HepG2 (cell line): ENCODE results near the gene CATSPER2.
"Not testable (repeated sequence)": the region's sequence is repeated elsewhere in the genome, so short reads cannot be mapped to it uniquely, and the experiment has no call there.

ENCODE experiments used
- CREM ChIP-seq, 2 experiments: sonication (generic) in 1 of 2; formaldehyde crosslinking in 1 of 2; IDR thresholded peaks; 2 replicates each; pipeline versions ENCODE4 v1.4.0 to v1.6.1; 2016 to 2020; ENCODE audit warnings: antibody characterized with exemption in 1 of 2, mild to moderate bottlenecking in 1 of 2, missing genetic modification reagents in 1 of 2
- EZH2 ChIP-seq: conservative IDR thresholded peaks from 2 replicates; pipeline ENCODE4 v1.6.1; 2012; ENCODE audit warnings: mild to moderate bottlenecking, low read depth, low read length, moderate library complexity
- FIP1L1 ChIP-seq: fragments of 200-400 bp; formaldehyde crosslinking; IDR thresholded peaks from 2 replicates; pipeline ENCODE4 v1.6.1; 2018; ENCODE audit warnings: low read depth, mild to moderate bottlenecking, low read length, moderate library complexity, borderline replicate concordance; ENCODE audit not compliant: insufficient read depth
- FOXM1 ChIP-seq: sonication (generic); formaldehyde crosslinking; IDR thresholded peaks from 2 replicates; pipeline ENCODE4 v1.5.0; 2020; ENCODE audit warnings: missing genetic modification reagents
- GTF2F1 ChIP-seq: fragments of 150-350 bp; IDR thresholded peaks from 2 replicates; pipeline ENCODE4 v1.6.1; 2014; ENCODE audit warnings: low read length
- MEIS2 ChIP-seq: sonication (generic); formaldehyde crosslinking; IDR thresholded peaks from 2 replicates; pipeline ENCODE4 v1.9.0; 2021; ENCODE audit warnings: mild to moderate bottlenecking, missing genetic modification reagents
- REL ChIP-seq: sonication (generic); formaldehyde crosslinking; conservative IDR thresholded peaks from 2 replicates; pipeline ENCODE4 v1.8.0; 2022; ENCODE audit warnings: mild to moderate bottlenecking, missing genetic modification reagents, moderate library complexity
- SMAD3 ChIP-seq: sonication (generic); formaldehyde crosslinking; IDR thresholded peaks from 2 replicates; pipeline ENCODE4 v1.4.0; 2020; ENCODE audit warnings: missing genetic modification reagents
- ZNF367 ChIP-seq: sonication (generic); formaldehyde crosslinking; IDR thresholded peaks from 2 replicates; pipeline ENCODE4 v1.4.0; 2020; ENCODE audit warnings: missing genetic modification reagents, borderline replicate concordance
- TF ChIP-seq, protein P1 (sequence below): sonication (generic); formaldehyde crosslinking; IDR thresholded peaks from 2 replicates; pipeline ENCODE4 v1.4.0; 2020; ENCODE audit warnings: missing genetic modification reagents
- TF ChIP-seq, protein P2 (sequence below): IDR thresholded peaks from 2 replicates; pipeline ENCODE4 v1.6.1; 2016; ENCODE audit warnings: low read depth, control low read depth

DNA sequence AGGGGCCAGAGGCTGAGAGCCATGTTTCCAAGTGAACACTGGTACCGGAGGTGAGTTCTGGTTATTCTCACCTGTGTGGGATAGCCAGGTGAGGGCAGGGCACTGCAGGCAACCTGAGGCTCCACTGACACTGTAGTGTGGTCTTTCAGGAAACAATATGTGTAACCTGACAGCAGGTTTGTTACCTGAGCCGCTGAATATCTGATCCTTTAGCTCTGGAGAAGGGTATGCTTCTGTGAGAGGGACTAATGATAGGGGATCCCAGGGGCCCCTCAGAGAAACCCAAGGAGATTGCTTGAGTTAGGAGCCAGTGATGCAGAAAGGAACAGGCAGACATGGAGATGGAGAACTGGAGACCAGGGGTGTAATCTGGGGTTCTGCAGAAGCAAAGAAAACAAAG is 29.9 kb downstream of the CATSPER2 start, which contains the start of gene STRC:
- TF ChIP-seq, protein P1, sequence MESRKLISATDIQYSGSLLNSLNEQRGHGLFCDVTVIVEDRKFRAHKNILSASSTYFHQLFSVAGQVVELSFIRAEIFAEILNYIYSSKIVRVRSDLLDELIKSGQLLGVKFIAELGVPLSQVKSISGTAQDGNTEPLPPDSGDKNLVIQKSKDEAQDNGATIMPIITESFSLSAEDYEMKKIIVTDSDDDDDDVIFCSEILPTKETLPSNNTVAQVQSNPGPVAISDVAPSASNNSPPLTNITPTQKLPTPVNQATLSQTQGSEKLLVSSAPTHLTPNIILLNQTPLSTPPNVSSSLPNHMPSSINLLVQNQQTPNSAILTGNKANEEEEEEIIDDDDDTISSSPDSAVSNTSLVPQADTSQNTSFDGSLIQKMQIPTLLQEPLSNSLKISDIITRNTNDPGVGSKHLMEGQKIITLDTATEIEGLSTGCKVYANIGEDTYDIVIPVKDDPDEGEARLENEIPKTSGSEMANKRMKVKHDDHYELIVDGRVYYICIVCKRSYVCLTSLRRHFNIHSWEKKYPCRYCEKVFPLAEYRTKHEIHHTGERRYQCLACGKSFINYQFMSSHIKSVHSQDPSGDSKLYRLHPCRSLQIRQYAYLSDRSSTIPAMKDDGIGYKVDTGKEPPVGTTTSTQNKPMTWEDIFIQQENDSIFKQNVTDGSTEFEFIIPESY (CRISPR knock-in tag) = not testable (repeated sequence)
- not testable (repeated sequence) for TF ChIP-seq EZH2; FIP1L1; CREM (IDR thresholded peaks at IDR 0.05); CREM (CRISPR knock-in tag; IDR thresholded peaks at IDR 0.05); REL (CRISPR knock-in tag); SMAD3; MEIS2; FOXM1 (CRISPR knock-in tag); GTF2F1; ZNF367
- TF ChIP-seq, protein P2, sequence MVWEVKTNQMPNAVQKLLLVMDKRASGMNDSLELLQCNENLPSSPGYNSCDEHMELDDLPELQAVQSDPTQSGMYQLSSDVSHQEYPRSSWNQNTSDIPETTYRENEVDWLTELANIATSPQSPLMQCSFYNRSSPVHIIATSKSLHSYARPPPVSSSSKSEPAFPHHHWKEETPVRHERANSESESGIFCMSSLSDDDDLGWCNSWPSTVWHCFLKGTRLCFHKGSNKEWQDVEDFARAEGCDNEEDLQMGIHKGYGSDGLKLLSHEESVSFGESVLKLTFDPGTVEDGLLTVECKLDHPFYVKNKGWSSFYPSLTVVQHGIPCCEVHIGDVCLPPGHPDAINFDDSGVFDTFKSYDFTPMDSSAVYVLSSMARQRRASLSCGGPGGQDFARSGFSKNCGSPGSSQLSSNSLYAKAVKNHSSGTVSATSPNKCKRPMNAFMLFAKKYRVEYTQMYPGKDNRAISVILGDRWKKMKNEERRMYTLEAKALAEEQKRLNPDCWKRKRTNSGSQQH (CRISPR knock-in tag) = not testable (repeated sequence)
